IMR-90 (cell line): ENCODE data around the gene RABIF. TPM values are rescaled to one million over a fixed set of nuclear protein-coding genes. Genes with fewer than 3 reads are reported as not detected.

Experiments used
- ATAC-seq: fragments of 200-7000 bp; cut with Tn5 transposase; 2 replicates; pipeline ENCODE4 v1.9.1; 2020; ENCODE audit warnings: low read depth, mild to moderate bottlenecking, moderate library complexity
- BruUV-seq: library from RNA; stranded (reverse); fragments of 400-500 nt; replicated peaks from 2 replicates; lab custom pipeline; 2021; lab: Mats Ljungman, UMichigan
- CTCF ChIA-PET: fragments of 300-600 bp; formaldehyde crosslinking; extraction: SDS; loops from one replicate; lab custom pipeline; 2021; ENCODE audit warnings: antibody characterized with exemption; lab: Yijun Ruan, JAX
- POLR2A ChIA-PET: fragments of 300-600 bp; sonication (Branson Sonifier 250); formaldehyde crosslinking; loops from one replicate; lab custom pipeline; 2022; ENCODE audit warnings: antibody characterized with exemption; ENCODE audit not compliant: unreplicated experiment; lab: Charles Lee
- DNase-seq: peaks from one replicate; pipeline ENCODE4 v3.0.0; 2013
- H2AFZ ChIP-seq: replicated peaks from 2 replicates; pipeline ENCODE3; 2013; ENCODE audit warnings: low read length, mild to moderate bottlenecking; ENCODE audit not compliant: poor library complexity
- H2AK5ac ChIP-seq: 2 replicates; pipeline ENCODE4 v1.6.1; 2013; ENCODE audit warnings: low read depth, low read length, inconsistent platforms
- H2AK9ac ChIP-seq: replicated peaks from 2 replicates; pipeline ENCODE3; 2013; ENCODE audit warnings: mild to moderate bottlenecking, low read depth, low read length, moderate library complexity; ENCODE audit not compliant: poor library complexity
- H2BK120ac ChIP-seq: 2 replicates; pipeline ENCODE4 v1.6.1; 2013; ENCODE audit warnings: low read depth, low read length, inconsistent platforms
- H2BK15ac ChIP-seq: 3 replicates; pipeline ENCODE4 v1.6.1; 2013; ENCODE audit warnings: low read depth, low read length, inconsistent platforms
- H2BK20ac ChIP-seq: 2 replicates; pipeline ENCODE4 v1.6.1; 2013; ENCODE audit warnings: low read depth, mild to moderate bottlenecking, inconsistent platforms, low read length, moderate library complexity
- H2BK5ac ChIP-seq: 2 replicates; pipeline ENCODE4 v1.6.1; 2013; ENCODE audit warnings: mild to moderate bottlenecking, low read depth, low read length, inconsistent platforms; ENCODE audit not compliant: poor library complexity, severe bottlenecking
- H3K14ac ChIP-seq: replicated peaks from 2 replicates; pipeline ENCODE4 v1.6.1; 2013; ENCODE audit warnings: low read depth, low read length, inconsistent platforms
- H3K18ac ChIP-seq: 2 replicates; pipeline ENCODE4 v1.6.1; 2013; ENCODE audit warnings: low read depth, low read length, control low read depth
- H3K23ac ChIP-seq: 2 replicates; pipeline ENCODE4 v1.6.1; 2013; ENCODE audit warnings: low read depth, low read length, inconsistent platforms
- H3K27ac ChIP-seq: 2 replicates; pipeline ENCODE4 v1.5.1; 2013; ENCODE audit warnings: mild to moderate bottlenecking, control low read depth, low read length; ENCODE audit not compliant: insufficient read depth
- H3K27me3 ChIP-seq: 2 replicates; pipeline ENCODE4 v1.6.1; 2013; ENCODE audit warnings: low read length; ENCODE audit not compliant: control insufficient read depth, insufficient read depth
- H3K36me3 ChIP-seq: 2 replicates; pipeline ENCODE4 v1.6.1; 2013; ENCODE audit warnings: low read length, mixed read lengths; ENCODE audit not compliant: control insufficient read depth, insufficient read depth
- H3K4ac ChIP-seq: 2 replicates; pipeline ENCODE4 v1.6.1; 2013; ENCODE audit warnings: low read depth, low read length, inconsistent platforms
- H3K4me1 ChIP-seq: 2 replicates; pipeline ENCODE4 v1.6.1; 2013; ENCODE audit warnings: low read length, mixed read lengths; ENCODE audit not compliant: control insufficient read depth, insufficient read depth
- H3K4me2 ChIP-seq: 2 replicates; pipeline ENCODE4 v1.6.1; 2013; ENCODE audit warnings: low read depth, mild to moderate bottlenecking, control low read depth, low read length, moderate library complexity
- H3K4me3 ChIP-seq: 2 replicates; pipeline ENCODE4 v1.5.1; 2013; ENCODE audit warnings: low read depth, mild to moderate bottlenecking, control low read depth, low read length, moderate library complexity; ENCODE audit not compliant: insufficient read depth
- H3K56ac ChIP-seq: 2 replicates; pipeline ENCODE4 v1.6.1; 2013; ENCODE audit warnings: low read length, inconsistent platforms; ENCODE audit not compliant: insufficient read depth; ENCODE audit errors: extremely low read depth
- H3K79me1 ChIP-seq, 2 experiments: 2 replicates each; pipeline ENCODE4 v1.6.1; 2013; ENCODE audit warnings: low read length in 2 of 2, inconsistent platforms in 1 of 2, low read depth in 1 of 2
- H3K9ac ChIP-seq: 2 replicates; pipeline ENCODE4 v1.6.1; 2013; ENCODE audit warnings: low read depth, low read length, control low read depth
- H3K9me1 ChIP-seq: 2 replicates; pipeline ENCODE4 v1.6.1; 2013; ENCODE audit warnings: low read length, inconsistent platforms; ENCODE audit not compliant: insufficient read depth
- H3K9me3 ChIP-seq: 2 replicates; pipeline ENCODE4 v1.6.1; 2013; ENCODE audit warnings: low read length; ENCODE audit not compliant: control insufficient read depth, insufficient read depth
- H4K20me1 ChIP-seq: 2 replicates; pipeline ENCODE4 v1.6.1; 2013; ENCODE audit warnings: low read length, inconsistent platforms; ENCODE audit not compliant: insufficient read depth
- H4K5ac ChIP-seq: 2 replicates; pipeline ENCODE4 v1.6.1; 2013; ENCODE audit warnings: mild to moderate bottlenecking, low read depth, low read length, control low read depth
- H4K8ac ChIP-seq, 2 experiments: 2 replicates each; pipeline ENCODE4 v1.6.1; 2013; ENCODE audit warnings: low read depth in 2 of 2, low read length in 2 of 2, control low read depth in 1 of 2, inconsistent platforms in 1 of 2
- H4K91ac ChIP-seq: 2 replicates; pipeline ENCODE4 v1.6.1; 2013; ENCODE audit warnings: low read depth, low read length, inconsistent platforms; ENCODE audit not compliant: insufficient read depth
- BHLHE40 ChIP-seq: fragments of 150-350 bp; IDR thresholded peaks from 2 replicates; pipeline ENCODE4 v1.6.1; 2016; ENCODE audit warnings: mild to moderate bottlenecking, low read depth, low read length
- CEBPB ChIP-seq: IDR thresholded peaks from 2 replicates; pipeline ENCODE4 v1.6.1; 2012; ENCODE audit warnings: low read depth, low read length, improper control_type of control experiment
- CHD1 ChIP-seq: IDR thresholded peaks from 2 replicates; pipeline ENCODE4 v1.6.1; 2012; ENCODE audit warnings: low read depth, low read length, improper control_type of control experiment
- FOS ChIP-seq: fragments of 150-350 bp; IDR thresholded peaks from 2 replicates; pipeline ENCODE4 v1.6.1; 2016; ENCODE audit warnings: low read depth, low read length
- MAFK ChIP-seq: IDR thresholded peaks from 2 replicates; pipeline ENCODE4 v1.6.1; 2012; ENCODE audit warnings: low read depth, low read length, improper control_type of control experiment
- MAZ ChIP-seq: IDR thresholded peaks from 2 replicates; pipeline ENCODE4 v1.6.1; 2012; ENCODE audit warnings: low read depth, mild to moderate bottlenecking, low read length, improper control_type of control experiment, moderate library complexity, borderline replicate concordance
- MXI1 ChIP-seq: IDR thresholded peaks from 2 replicates; pipeline ENCODE4 v1.6.1; 2012; ENCODE audit warnings: low read depth, mild to moderate bottlenecking, low read length, moderate library complexity, borderline replicate concordance
- NFE2L2 ChIP-seq: fragments of 150-350 bp; IDR thresholded peaks from 2 replicates; pipeline ENCODE4 v1.6.1; 2016; ENCODE audit warnings: low read depth, mild to moderate bottlenecking, low read length
- POLR2A ChIP-seq: IDR thresholded peaks from 2 replicates; pipeline ENCODE4 v1.6.1; 2012; ENCODE audit warnings: mild to moderate bottlenecking, low read depth, low read length
- RAD21 ChIP-seq: IDR thresholded peaks from 2 replicates; pipeline ENCODE4 v1.6.1; 2012; ENCODE audit warnings: low read length, improper control_type of control experiment
- RCOR1 ChIP-seq: IDR thresholded peaks from 2 replicates; pipeline ENCODE4 v1.6.1; 2012; ENCODE audit warnings: mild to moderate bottlenecking, low read length, improper control_type of control experiment; ENCODE audit not compliant: insufficient replicate concordance
- RFX5 ChIP-seq: IDR thresholded peaks from 2 replicates; pipeline ENCODE4 v1.8.0; 2012; ENCODE audit warnings: low read depth, mild to moderate bottlenecking, low read length, moderate library complexity
- SMC3 ChIP-seq: fragments of 150-350 bp; IDR thresholded peaks from 2 replicates; pipeline ENCODE4 v1.6.1; 2016; ENCODE audit warnings: low read depth, mild to moderate bottlenecking, antibody characterized with exemption, low read length, moderate library complexity
- WGBS, 2 experiments: methylation state at CpG; one replicate each; pipeline versions ENCODE4 v1.1.5 to v1.1.7; 2013; ENCODE audit warnings: missing lambda C conversion rate in 2 of 2; ENCODE audit not compliant: insufficient read length in 1 of 2; ENCODE audit errors: extremely low coverage in 2 of 2; 5-methylcytosine and 5-hydroxymethylcytosine counted together
- dilution Hi-C: fragments of 300-500 bp; cut with HindIII; formaldehyde crosslinking; loops from one replicate; pipeline ENCODE4 v1.14.3; 2018; ENCODE audit warnings: low sequenced_read_pairs; ENCODE audit not compliant: unreplicated experiment
- in situ Hi-C: fragments of 300-500 bp; cut with MboI; formaldehyde crosslinking; loops from 3 replicates; pipeline ENCODE4 v1.14.3; 2019; ENCODE audit warnings: low sequenced_read_pairs, inconsistent platforms, mixed read lengths
- intact Hi-C: fragments of 100-400 bp; cut with micrococcal nuclease; formaldehyde crosslinking; loops from 2 replicates; pipeline ENCODE4 v1.10.0; 2022
- polyA plus RNA-seq, 3 experiments: library from polyadenylated mRNA; depleted of rRNA; stranded (reverse); fragments of >200 nt; gene quantifications; 2 replicates each; pipeline ENCODE4 v1.2.3, GENCODE V29; 2012; ENCODE audit warnings: low replicate concordance in 1 of 3
- total RNA-seq: library from RNA; depleted of rRNA; stranded (reverse); fragments of >200 nt; gene quantifications from 2 replicates; pipeline ENCODE4 v1.2.3, GENCODE V29; 2012
- TF ChIP-seq, protein P1 (sequence below): fragments of 150-350 bp; IDR thresholded peaks from 2 replicates; pipeline ENCODE4 v1.6.1; 2017; ENCODE audit warnings: mild to moderate bottlenecking, antibody characterized with exemption, low read length, low read depth
- TF ChIP-seq, protein P2 (sequence below): conservative IDR thresholded peaks from 2 replicates; pipeline ENCODE4 v1.5.1; 2012; ENCODE audit warnings: mild to moderate bottlenecking, low read depth, low read length, improper control_type of control experiment
- TF ChIP-seq, protein P3 (sequence below): fragments of 150-350 bp; IDR thresholded peaks from 2 replicates; pipeline ENCODE4 v1.6.1; 2016; ENCODE audit warnings: low read depth, mild to moderate bottlenecking, low read length, moderate library complexity, borderline replicate concordance

RABIF gene
- total and polyA plus RNA-seq, 2 of the 4 experiments (the other 2 are of a cell fraction): 4.8 to 7.9 TPM

DNA sequence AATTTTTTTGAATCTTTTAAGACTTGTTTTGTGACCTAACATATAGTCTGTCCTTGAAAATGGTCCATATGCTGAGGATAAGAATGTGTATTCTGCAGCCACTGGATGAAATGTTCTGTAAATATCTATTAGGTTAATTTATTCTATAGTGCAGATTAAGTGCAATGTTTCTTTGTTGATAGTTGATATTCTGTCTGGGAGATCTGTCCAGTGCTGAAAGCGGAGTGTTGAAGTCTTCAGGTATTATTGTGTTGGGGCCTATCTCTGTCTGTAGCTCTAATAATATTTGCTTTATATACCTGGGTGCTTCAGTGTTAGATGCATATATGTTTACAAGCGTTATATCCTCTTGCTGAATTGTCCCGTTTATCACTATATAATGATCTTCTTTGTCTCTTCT is 45.8 kb upstream of the RABIF start:
- Histone ChIP-seq H4K20me1 (no peaks in the 10 kb centered on the region), H2BK5ac (no peak overlapping the region), H3K27ac (no peak overlapping the region), H3K23ac (no peak overlapping the region), H3K4me1 (no peaks in the 10 kb centered on the region), H3K9me1 (no peaks in the 10 kb centered on the region), H3K4me3 (no peak overlapping the region), H2AFZ (no peak overlapping the region), H3K4ac (no peak overlapping the region), H2BK15ac (no peak overlapping the region), H3K18ac (no peak overlapping the region), H3K27me3 (no peaks in the 10 kb centered on the region), H3K79me1 (no peaks in the 10 kb centered on the region), H3K36me3 (0 out of 2 replicates have a peak, but pooled peaks cover 1% of the 10 kb centered on the region), H2AK5ac (no peak overlapping the region), H4K5ac (no peak overlapping the region), H3K4me2 (no peak overlapping the region), H2BK20ac (no peak overlapping the region), H2BK120ac (no peak overlapping the region), H4K8ac (no peak overlapping the region), H3K9ac (no peak overlapping the region), H2AK9ac (no peak overlapping the region), H4K91ac (no peak overlapping the region), H3K56ac (no peak overlapping the region), H3K14ac (no peak overlapping the region), H3K9me3 (no peaks in the 10 kb centered on the region)
- BruUV-seq: no TSS peak
- POLR2A ChIA-PET: no interaction called here
- in situ Hi-C loops: no loop called here
- DNase-seq (no peak), ATAC-seq (no peak)
- CTCF ChIA-PET: no interaction called here
- dilution Hi-C loops: no loop called here
- TF ChIP-seq FOS (no peak), SMC3 (no peak), MAZ (no peak), MAFK (no peak), MXI1 (no peak), BHLHE40 (no peak), RFX5 (no peak), RCOR1 (no peak), CEBPB (no peak), NFE2L2 (no peak), RAD21 (no peak), POLR2A (no peak), CHD1 (no peak)
- TF ChIP-seq, protein P1, sequence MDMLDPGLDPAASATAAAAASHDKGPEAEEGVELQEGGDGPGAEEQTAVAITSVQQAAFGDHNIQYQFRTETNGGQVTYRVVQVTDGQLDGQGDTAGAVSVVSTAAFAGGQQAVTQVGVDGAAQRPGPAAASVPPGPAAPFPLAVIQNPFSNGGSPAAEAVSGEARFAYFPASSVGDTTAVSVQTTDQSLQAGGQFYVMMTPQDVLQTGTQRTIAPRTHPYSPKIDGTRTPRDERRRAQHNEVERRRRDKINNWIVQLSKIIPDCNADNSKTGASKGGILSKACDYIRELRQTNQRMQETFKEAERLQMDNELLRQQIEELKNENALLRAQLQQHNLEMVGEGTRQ: no peak
- TF ChIP-seq, protein P2, sequence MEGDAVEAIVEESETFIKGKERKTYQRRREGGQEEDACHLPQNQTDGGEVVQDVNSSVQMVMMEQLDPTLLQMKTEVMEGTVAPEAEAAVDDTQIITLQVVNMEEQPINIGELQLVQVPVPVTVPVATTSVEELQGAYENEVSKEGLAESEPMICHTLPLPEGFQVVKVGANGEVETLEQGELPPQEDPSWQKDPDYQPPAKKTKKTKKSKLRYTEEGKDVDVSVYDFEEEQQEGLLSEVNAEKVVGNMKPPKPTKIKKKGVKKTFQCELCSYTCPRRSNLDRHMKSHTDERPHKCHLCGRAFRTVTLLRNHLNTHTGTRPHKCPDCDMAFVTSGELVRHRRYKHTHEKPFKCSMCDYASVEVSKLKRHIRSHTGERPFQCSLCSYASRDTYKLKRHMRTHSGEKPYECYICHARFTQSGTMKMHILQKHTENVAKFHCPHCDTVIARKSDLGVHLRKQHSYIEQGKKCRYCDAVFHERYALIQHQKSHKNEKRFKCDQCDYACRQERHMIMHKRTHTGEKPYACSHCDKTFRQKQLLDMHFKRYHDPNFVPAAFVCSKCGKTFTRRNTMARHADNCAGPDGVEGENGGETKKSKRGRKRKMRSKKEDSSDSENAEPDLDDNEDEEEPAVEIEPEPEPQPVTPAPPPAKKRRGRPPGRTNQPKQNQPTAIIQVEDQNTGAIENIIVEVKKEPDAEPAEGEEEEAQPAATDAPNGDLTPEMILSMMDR: no peak
- TF ChIP-seq, protein P3, sequence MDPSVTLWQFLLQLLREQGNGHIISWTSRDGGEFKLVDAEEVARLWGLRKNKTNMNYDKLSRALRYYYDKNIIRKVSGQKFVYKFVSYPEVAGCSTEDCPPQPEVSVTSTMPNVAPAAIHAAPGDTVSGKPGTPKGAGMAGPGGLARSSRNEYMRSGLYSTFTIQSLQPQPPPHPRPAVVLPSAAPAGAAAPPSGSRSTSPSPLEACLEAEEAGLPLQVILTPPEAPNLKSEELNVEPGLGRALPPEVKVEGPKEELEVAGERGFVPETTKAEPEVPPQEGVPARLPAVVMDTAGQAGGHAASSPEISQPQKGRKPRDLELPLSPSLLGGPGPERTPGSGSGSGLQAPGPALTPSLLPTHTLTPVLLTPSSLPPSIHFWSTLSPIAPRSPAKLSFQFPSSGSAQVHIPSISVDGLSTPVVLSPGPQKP: no peak
- intact Hi-C loops: no loop called here
- no CpG with 5 or more reads among the region's 3 CpGs for WGBS, 2 experiments
